HG03571 (cell line): ENCODE results near the gene KMT5B.

Experiments used
- ATAC-seq: cut with Tn5 transposase; IDR thresholded peaks from one replicate; pipeline ENCODE4 v1.9.1; 2021; ENCODE audit not compliant: unreplicated experiment

KMT5B gene

GRCh38 chr11:68146010-68146540 is 67.0 kb downstream of the KMT5B start:
- no peak for ATAC-seq

- ATAC-seq: no peak
Observed at GRCh38 chr11:68145120-68145866, 67.8 kb downstream of the KMT5B start.

- no peak for ATAC-seq
Observed at GRCh38 chr11:68143310-68143689, 69.8 kb downstream of the KMT5B start.

GRCh38 chr11:68142441-68143309 is 70.4 kb downstream of the KMT5B start:
- no peak for ATAC-seq

GRCh38 chr11:68142028-68142412 is 71.1 kb downstream of the KMT5B start:
- no peak for ATAC-seq

GRCh38 chr11:68141246-68142027 is 71.7 kb downstream of the KMT5B start:
- ATAC-seq: no peak

- ATAC-seq: no peak
Observed at GRCh38 chr11:68140496-68141245, 72.4 kb downstream of the KMT5B start.

- no peak for ATAC-seq
Observed at GRCh38 chr11:68138237-68138636, 74.9 kb downstream of the KMT5B start.

GRCh38 chr11:68137833-68138232 is 75.3 kb downstream of the KMT5B start:
- no peak for ATAC-seq

- ATAC-seq: no peak
Observed at GRCh38 chr11:68136866-68137265, 76.2 kb downstream of the KMT5B start.

GRCh38 chr11:68135161-68135560 is 77.9 kb downstream of the KMT5B start:
- no peak for ATAC-seq

GRCh38 chr11:68133761-68134160 is 79.3 kb downstream of the KMT5B start:
- ATAC-seq: no peak

- ATAC-seq: no peak
Observed at GRCh38 chr11:68130121-68130520, 83.0 kb downstream of the KMT5B start.

- ATAC-seq: no peak
Observed at GRCh38 chr11:68128682-68129327, 84.3 kb downstream of the KMT5B start.

- ATAC-seq: no peak
Observed at GRCh38 chr11:68127714-68128681, 85.1 kb downstream of the KMT5B start.

GRCh38 chr11:68125164-68125563 is 87.9 kb downstream of the KMT5B start:
- ATAC-seq: no peak

GRCh38 chr11:68122936-68123539 is 90.1 kb downstream of the KMT5B start:
- ATAC-seq: no peak
